ENCODE measurements around the gene RNF135. TPM values are rescaled to one million over a fixed set of nuclear protein-coding genes. Genes with fewer than 3 reads are reported as not detected.

The RNF135 gene
- total RNA-seq, 4 donors from 2014 or later: 24.8 to 37.2 (median 31.7) TPM

GRCh38 chr17:31048142-31048541 is 77.3 kb downstream of the RNF135 start:
- Histone ChIP-seq H3K27me3 (no peaks in the 10 kb centered on the region), H3K36me3 (no peaks in the 10 kb centered on the region), H3K27ac (no peak overlapping the region), H3K4me1 (no peaks in the 10 kb centered on the region), H3K9me3 (no peaks in the 10 kb centered on the region), H3K4me3 (replicated peaks in 1 of 3) (no peak overlapping the region)
- no peak for DNase-seq
- no peak for TF ChIP-seq POLR2A (IDR thresholded peaks at IDR 0.05)
- no peak for TF ChIP-seq CTCF (IDR thresholded peaks at IDR 0.05)
- intact Hi-C loops (cut with DNase I): no loop called here

- intact Hi-C loops (cut with DNase I): no loop called here
- no peak for DNase-seq
- TF ChIP-seq POLR2A (IDR thresholded peaks at IDR 0.05) (no peak), CTCF (IDR thresholded peaks at IDR 0.05) (no peak)
- no peak overlapping the region for H3K4me3 ChIP-seq (replicated peaks in 1 of 3)
- H3K36me3 ChIP-seq: no peaks in the 10 kb centered on the region
- no peaks in the 10 kb centered on the region for H3K4me1 ChIP-seq
- H3K27me3 ChIP-seq: no peaks in the 10 kb centered on the region
- H3K9me3 ChIP-seq: no peaks in the 10 kb centered on the region
- no peak overlapping the region for H3K27ac ChIP-seq
These were observed 77.9 kb downstream of the RNF135 start for GRCh38 chr17:31048780-31049179.

Small RNA genes lying within 50 kb of the gene (small RNA-seq; reads per million reads assigned to genes)
- gene AC138207.3: not detected
- not detected for gene RN7SL138P

Other genes with a start within 250 kb of the RNF135 start
- 1 to 10 TPM; 5.4 to 8.8 (median 8.3) TPM for gene CRLF3, start 146.3 kb upstream of the RNF135 start, total RNA-seq
- gene ATAD5, start 139.1 kb upstream of the RNF135 start, total RNA-seq: 1 to 10 TPM; 1.1 to 1.6 (median 1.3) TPM
- 10 to 100 TPM in 3 of 4 donors, 1 to 10 TPM in 1; 7.0 to 16.8 (median 13.5) TPM for gene TEFM, start 64.8 kb upstream of the RNF135 start, total RNA-seq
- gene ADAP2, start 49.1 kb upstream of the RNF135 start, total RNA-seq: 10 to 100 TPM in 3 of 4 donors, 1 to 10 TPM in 1; 6.3 to 14.9 (median 12.9) TPM
- gene NF1, start 123.9 kb downstream of the RNF135 start, total RNA-seq: 100 to 1,000 TPM; 102 to 208 (median 129) TPM